K562 (cell line): Measurements from ENCODE around the gene ZBTB42. TPM values are rescaled to one million over a fixed set of nuclear protein-coding genes. Genes with fewer than 3 reads are reported as not detected.

Experiments
- ATAC-seq: fragments of 200-7000 bp; cut with Tn5 transposase; 3 replicates; pipeline ENCODE4 v1.9.1; 2020; ENCODE audit warnings: moderate library complexity
- BruUV-seq: library from RNA; stranded (reverse); fragments of 400-500 nt; replicated peaks from 2 replicates; lab custom pipeline; 2021; lab: Mats Ljungman, UMichigan
- CTCF ChIA-PET: fragments of 300-600 bp; formaldehyde crosslinking; extraction: SDS; loops from one replicate; lab custom pipeline; 2021; ENCODE audit warnings: low intra/inter-chr PET ratio; lab: Yijun Ruan, JAX
- POLR2A ChIA-PET: fragments of 300-600, 350-650 bp; sonication (Branson Sonifier 250); formaldehyde crosslinking; extraction: SDS; loops from one replicate; lab custom pipeline; 2021; ENCODE audit warnings: antibody characterized with exemption, inconsistent platforms; lab: Yijun Ruan, JAX
- DNase-seq, 4 experiments: peaks; one replicate each; pipeline versions ENCODE4 v3.0.0 to v3.0.0-alpha.2; 2011 to 2018; ENCODE audit warnings: low spot score in 3 of 4, mixed read lengths in 3 of 4; ENCODE audit errors: extremely low read depth in 1 of 4
- FAIRE-seq: peaks from 2 replicates; lab custom pipeline; 2011; peaks lifted over from hg19 to GRCh38; lab: Jason Lieb, UNC
- H2AFZ ChIP-seq: 2 replicates; pipeline ENCODE4 v1.6.0; 2011; ENCODE audit warnings: low read depth, low read length, control low read depth, inconsistent platforms
- H3K27ac ChIP-seq: fragments of 200-600 bp; 3 replicates; pipeline ENCODE4 v1.8.0; 2011; ENCODE audit warnings: low read depth, mild to moderate bottlenecking, control low read depth, inconsistent platforms, low read length, moderate library complexity, mixed read lengths; ENCODE audit errors: extremely low read depth
- H3K27me3 ChIP-seq, 2 experiments: fragments of 300-600 bp in 1 of 2; 2 replicates in 1 of 2; 3 replicates in 1 of 2; pipeline versions ENCODE4 v1.6.0 to v1.8.0; 2011; ENCODE audit warnings: inconsistent platforms in 2 of 2, low read length in 2 of 2, mild to moderate bottlenecking in 1 of 2, mixed read lengths in 1 of 2, moderate library complexity in 1 of 2; ENCODE audit not compliant: control insufficient read depth in 2 of 2, insufficient read depth in 2 of 2
- H3K36me3 ChIP-seq: fragments of 300-600 bp; 3 replicates; pipeline ENCODE4 v1.8.0; 2011; ENCODE audit warnings: mild to moderate bottlenecking, low read length, inconsistent platforms; ENCODE audit not compliant: control insufficient read depth, insufficient read depth
- H3K4me1 ChIP-seq, 2 experiments: fragments of 200-600 bp in 1 of 2; replicated peaks in 1 of 2; 2 replicates in 1 of 2; 3 replicates in 1 of 2; pipeline versions ENCODE4 v1.5.1 to v1.8.0; 2011; ENCODE audit warnings: inconsistent platforms in 2 of 2, low read length in 2 of 2, mild to moderate bottlenecking in 1 of 2, mixed read lengths in 1 of 2, moderate library complexity in 1 of 2; ENCODE audit not compliant: control insufficient read depth in 2 of 2, insufficient read depth in 2 of 2
- H3K4me2 ChIP-seq: 2 replicates; pipeline ENCODE4 v1.6.1; 2011; ENCODE audit warnings: low read length, control low read depth, inconsistent platforms, mixed read lengths; ENCODE audit not compliant: insufficient read depth
- H3K4me3 ChIP-seq: fragments of 200-600 bp; sonication (generic), shearing (Covaris generic); 2 replicates; pipeline ENCODE4 v1.5.1; 2016; ENCODE audit warnings: control low read depth, inconsistent platforms
- H3K79me2 ChIP-seq: fragments of 200-600 bp; 3 replicates; pipeline ENCODE4 v1.8.0; 2011; ENCODE audit warnings: low read length, inconsistent platforms; ENCODE audit not compliant: control insufficient read depth, insufficient read depth
- H3K9ac ChIP-seq, 2 experiments: 2 replicates each; pipeline versions ENCODE4 v1.6.0 to v1.6.1; 2011; ENCODE audit warnings: low read depth in 2 of 2, low read length in 2 of 2, control low read depth in 1 of 2, inconsistent platforms in 1 of 2, mild to moderate bottlenecking in 1 of 2, mixed read lengths in 1 of 2; ENCODE audit not compliant: insufficient read depth in 1 of 2
- H3K9me1 ChIP-seq: one replicate; pipeline ENCODE4 v1.6.0; 2011; ENCODE audit warnings: inconsistent platforms, mild to moderate bottlenecking, low read length, moderate library complexity; ENCODE audit not compliant: control insufficient read depth, insufficient read depth
- H3K9me3 ChIP-seq: replicated peaks from 2 replicates; pipeline ENCODE4 v1.5.1; 2011; ENCODE audit warnings: low read depth, low read length, inconsistent platforms; ENCODE audit not compliant: control insufficient read depth, insufficient read depth
- H4K20me1 ChIP-seq: replicated peaks from 2 replicates; pipeline ENCODE4 v1.6.1; 2011; ENCODE audit warnings: low read length, inconsistent platforms, mixed read lengths; ENCODE audit not compliant: control insufficient read depth, insufficient read depth
- AFF1 ChIP-seq, 2 experiments: fragments of 450-650 bp; IDR thresholded peaks; 2 replicates each; pipeline ENCODE4 v1.6.1; 2018; ENCODE audit warnings: mild to moderate bottlenecking in 2 of 2, low read depth in 1 of 2; ENCODE audit not compliant: partially characterized antibody in 2 of 2
- CTCF ChIP-seq, 3 experiments: IDR thresholded peaks in 2 of 3; conservative IDR thresholded peaks in 1 of 3; 2 replicates each; pipeline ENCODE4 v1.5.1; 2011 to 2012; ENCODE audit warnings: low read length in 3 of 3, mild to moderate bottlenecking in 3 of 3, control low read depth in 2 of 3, improper control_type of control experiment in 1 of 3, inconsistent platforms in 1 of 3, low read depth in 1 of 3, mixed read lengths in 1 of 3, moderate library complexity in 1 of 3; ENCODE audit not compliant: insufficient read depth in 2 of 3
- CTCFL ChIP-seq: IDR thresholded peaks from 2 replicates; pipeline ENCODE4 v1.6.1; 2011; ENCODE audit warnings: borderline replicate concordance, low read depth, mild to moderate bottlenecking, moderate library complexity, low read length; ENCODE audit not compliant: insufficient read depth, poor library complexity, severe bottlenecking
- HBP1 ChIP-seq: fragments of 450-650 bp; formaldehyde crosslinking; IDR thresholded peaks from 2 replicates; pipeline ENCODE4 v1.4.0; 2022; ENCODE audit warnings: missing genetic modification characterization
- POLR2G ChIP-seq: fragments of 200-400 bp; formaldehyde crosslinking; IDR thresholded peaks from 2 replicates; pipeline ENCODE4 v1.6.1; 2017; ENCODE audit warnings: low read depth, mild to moderate bottlenecking, antibody characterized with exemption, low read length, moderate library complexity
- RBFOX2 ChIP-seq: fragments of 200-400 bp; formaldehyde crosslinking; IDR thresholded peaks from 2 replicates; pipeline ENCODE4 v1.6.1; 2017; ENCODE audit warnings: low read depth, mild to moderate bottlenecking, low read length, moderate library complexity
- ZEB2 ChIP-seq: fragments of 450-650 bp; IDR thresholded peaks from 2 replicates; pipeline ENCODE4 v1.6.1; 2016
- ZNF445 ChIP-seq: fragments of 250-450 bp; sonication (Bioruptor Pico); IDR thresholded peaks from 2 replicates; pipeline ENCODE4 v1.4.0; 2020; ENCODE audit warnings: low read depth, mild to moderate bottlenecking, moderate library complexity
- WGBS: fragments of 100-300 bp; shearing (Covaris generic); methylation state at CpG from one replicate; pipeline ENCODE4 v1.1.6; 2016; ENCODE audit warnings: low coverage, mixed read lengths; ENCODE audit not compliant: insufficient coverage; ENCODE audit errors: missing lambda C conversion rate; 5-methylcytosine and 5-hydroxymethylcytosine counted together
- in situ Hi-C: fragments of 300-500 bp; cut with MboI; formaldehyde crosslinking; loops from 4 replicates; pipeline ENCODE4 v1.15.0; 2018; ENCODE audit warnings: inconsistent platforms, mixed read lengths
- intact Hi-C: fragments of 100-400 bp; cut with micrococcal nuclease; formaldehyde crosslinking; loops from 2 replicates; pipeline ENCODE4 v1.14.2; 2022
- polyA plus RNA-seq, 8 experiments: library from polyadenylated mRNA; depleted of rRNA in 4 of 8; stranded (reverse) in 5 of 8; unstranded in 3 of 8; fragments of >200 nt; fragmentation: Nextera tagmentation in 2 of 8; fragmentation: Illumina TruSeq in 1 of 8; extraction: Ambion mirVana in 2 of 8; extraction: Trizol in 1 of 8; gene quantifications; 2 replicates each; pipeline versions ENCODE4 v1.2.1 to v1.2.3, GENCODE V29; 2011 to 2014; ENCODE audit warnings: inconsistent platforms in 1 of 8, missing spikeins in 1 of 8
- total RNA-seq, 7 experiments: library from RNA; depleted of rRNA in 6 of 7; stranded (reverse); fragments of >200 nt in 6 of 7; fragmentation: Illumina TruSeq in 2 of 7; extraction: Trizol in 2 of 7; gene quantifications; 2 replicates each; pipeline versions ENCODE4 v1.2.1 to v1.2.3, GENCODE V29; 2011 to 2021; ENCODE audit warnings: low replicate concordance in 1 of 7

The ZBTB42 gene
- total and polyA plus RNA-seq, 9 of the 15 experiments (the other 6 are each of a cell fraction or from before 2014, with no cell fraction given) = 0.03 to 8.5 (median 2.4) TPM

- TF ChIP-seq AFF1 (IDR thresholded peaks at IDR 0.05; ENCODE audit: low read depth in 1 of 2, partially characterized antibody in 2 of 2) = no peak
- no peak for TF ChIP-seq ZNF445 (CRISPR knock-in tag)
- TF ChIP-seq, all 486 proteins: peak for 1
Observed at GRCh38 chr14:104776481-104776880, 24.4 kb upstream of the ZBTB42 start (continued).

- ChIA-PET CTCF (no interaction called here), POLR2A (no interaction called here)
- H3K4me1 ChIP-seq = peaks cover 0 to 55% of the 10 kb centered on the region in 2 experiments; a peak in 2 of 5 replicates
- 91% methylated on average over 11 of the region's 16 CpGs for WGBS
- FAIRE-seq (no peak), ATAC-seq (no peak), DNase-seq (no peak)
- no peak overlapping the region for H3K4me3 ChIP-seq
- no peaks in the 10 kb centered on the region for H3K9me1 ChIP-seq
- in situ Hi-C loops = no loop called here
- no peaks in the 10 kb centered on the region for H4K20me1 ChIP-seq
- intact Hi-C loops = no loop called here
- no peak overlapping the region for H3K4me2 ChIP-seq
- H3K27me3 ChIP-seq = no peaks in the 10 kb centered on the region
- H3K9me3 ChIP-seq = no peaks in the 10 kb centered on the region
- no peaks in the 10 kb centered on the region for H3K79me2 ChIP-seq
- no peak overlapping the region for H3K9ac ChIP-seq
- peaks cover 62% of the 10 kb centered on the region; the same call in 1 of the 3 replicates for H3K36me3 ChIP-seq
- no TSS peak for BruUV-seq
- H2AFZ ChIP-seq = no peak overlapping the region
- no peak overlapping the region for H3K27ac ChIP-seq
- TF ChIP-seq RBFOX2 (peak; percentile 36; the same call in 1 of the 2 replicates), POLR2G (peak; percentile 52), ZEB2 (0 out of 2 replicates have a peak, but pooled peaks have one; percentile 57), CTCFL (peak; percentile 32), HBP1 (no peak), CTCF (IDR thresholded peaks at IDR 0.05 in 2 of 3, conservative IDR thresholded peaks at IDR 0.05 in 1 of 3; ENCODE audit: insufficient read depth in 2 of 3, low read depth in 1 of 3, low read length in 3 of 3) (0 out of 6 replicates have a peak, but pooled peaks of 1 of the 3 experiments have one; percentile 10)
Observed at GRCh38 chr14:104776961-104777807, 23.7 kb upstream of the ZBTB42 start.
